HepG2 (cell line): ENCODE measurements around the gene FUT6. TPM values are rescaled to one million over a fixed set of nuclear protein-coding genes. Genes with fewer than 3 reads are reported as not detected.

Source experiments
- ARID4A ChIP-seq: sonication (generic); formaldehyde crosslinking; IDR thresholded peaks from 2 replicates; pipeline ENCODE4 v1.5.0; 2020; ENCODE audit warnings: mild to moderate bottlenecking, missing genetic modification reagents, borderline replicate concordance
- CERS6 ChIP-seq: sonication (generic); formaldehyde crosslinking; IDR thresholded peaks from 2 replicates; pipeline ENCODE4 v1.5.0; 2020; ENCODE audit warnings: missing genetic modification reagents
- CREM ChIP-seq, 2 experiments: sonication (generic) in 1 of 2; formaldehyde crosslinking in 1 of 2; IDR thresholded peaks; 2 replicates each; pipeline versions ENCODE4 v1.4.0 to v1.6.1; 2016 to 2020; ENCODE audit warnings: antibody characterized with exemption in 1 of 2, mild to moderate bottlenecking in 1 of 2, missing genetic modification reagents in 1 of 2
- HNRNPH1 ChIP-seq: fragments of 200-400 bp; formaldehyde crosslinking; optimal IDR thresholded peaks from 2 replicates; pipeline ENCODE3; 2017; ENCODE audit warnings: mild to moderate bottlenecking, low read depth, low read length
- SOX5 ChIP-seq: IDR thresholded peaks from 2 replicates; pipeline ENCODE4 v1.6.1; 2016; ENCODE audit warnings: borderline replicate concordance
- SP5 ChIP-seq: IDR thresholded peaks from 2 replicates; pipeline ENCODE4 v1.6.1; 2016; ENCODE audit warnings: low read depth, borderline replicate concordance
- SYNCRIP ChIP-seq: fragments of 200-400 bp; formaldehyde crosslinking; IDR thresholded peaks from 2 replicates; pipeline ENCODE4 v1.6.1; 2018; ENCODE audit warnings: mild to moderate bottlenecking, low read depth, low read length; ENCODE audit not compliant: insufficient read depth
- ZNF264 ChIP-seq: sonication (generic); formaldehyde crosslinking; IDR thresholded peaks from 2 replicates; pipeline ENCODE4 v1.4.0; 2020; ENCODE audit warnings: missing genetic modification reagents
- ZNF383 ChIP-seq: sonication (generic); formaldehyde crosslinking; IDR thresholded peaks from 2 replicates; pipeline ENCODE4 v1.4.0; 2020; ENCODE audit warnings: missing genetic modification reagents, mild to moderate bottlenecking, borderline replicate concordance
- ZNF407 ChIP-seq: sonication (generic); formaldehyde crosslinking; IDR thresholded peaks from one replicate; pipeline ENCODE4 v1.5.1; 2020; ENCODE audit warnings: mild to moderate bottlenecking, missing genetic modification reagents; ENCODE audit errors: not compliant biosample characterization
- ZNF749 ChIP-seq: sonication (generic); formaldehyde crosslinking; IDR thresholded peaks from 2 replicates; pipeline ENCODE4 v1.8.0; 2022; ENCODE audit warnings: mild to moderate bottlenecking, missing genetic modification reagents, moderate library complexity, borderline replicate concordance
- ZZZ3 ChIP-seq: sonication (generic); formaldehyde crosslinking; IDR thresholded peaks from 2 replicates; pipeline ENCODE4 v1.4.0; 2020; ENCODE audit warnings: missing genetic modification reagents, mild to moderate bottlenecking, borderline replicate concordance
- polyA plus RNA-seq, 8 experiments: library from polyadenylated mRNA; depleted of rRNA in 3 of 8; stranded (reverse) in 7 of 8; unstranded in 1 of 8; fragments of >200 nt; fragmentation: Illumina TruSeq in 4 of 8; extraction: Trizol in 4 of 8; gene quantifications; 2 replicates each; pipeline versions ENCODE4 v1.2.1 to v1.2.3, GENCODE V29; 2011 to 2016; ENCODE audit warnings: low read depth in 4 of 8, missing spikeins in 1 of 8, mixed read lengths in 1 of 8; ENCODE audit not compliant: insufficient read depth in 1 of 8
- total RNA-seq, 5 experiments: library from RNA; depleted of rRNA; stranded (reverse); fragments of >200 nt; fragmentation: Illumina TruSeq; extraction: Trizol; gene quantifications; 2 replicates each; pipeline ENCODE4 v1.2.3, GENCODE V29; 2016; ENCODE audit warnings: low read depth in 1 of 5

The FUT6 gene
- total and polyA plus RNA-seq, 2 of the 13 experiments (the other 11 are each of a cell fraction or from before 2014, with no cell fraction given), result 8.2 to 27.7 TPM

- TF ChIP-seq SYNCRIP (no peak), ZNF264 (CRISPR knock-in tag) (no peak), ZNF383 (CRISPR knock-in tag) (no peak), ARID4A (CRISPR knock-in tag) (peak; percentile 71), ZZZ3 (CRISPR knock-in tag) (no peak), SOX5 (CRISPR knock-in tag) (peak; percentile 61; the same call in 1 of the 2 replicates), CREM (IDR thresholded peaks at IDR 0.05) (no peak), CREM (CRISPR knock-in tag; IDR thresholded peaks at IDR 0.05) (no peak), HNRNPH1 (no peak), ZNF407 (CRISPR knock-in tag) (no peak), CERS6 (CRISPR knock-in tag) (no peak), ZNF749 (CRISPR knock-in tag) (0 out of 2 replicates have a peak, but pooled peaks have one; percentile 67), SP5 (CRISPR knock-in tag) (no peak; the same call in 1 of the 2 replicates)
Measured at GRCh38 chr19:5826531-5827341, 12.8 kb downstream of the FUT6 start (continued).
